SK-MEL-5 (cell line): ENCODE results near the gene PRR15L. TPM values are rescaled to one million over a fixed set of nuclear protein-coding genes. Genes with fewer than 3 reads are reported as not detected.
"Not testable (repeated sequence)": the region's sequence is repeated elsewhere in the genome, so short reads cannot be mapped to it uniquely, and the experiment has no call there.

Experiments used
- DNase-seq: peaks from one replicate; pipeline ENCODE4 v3.0.0-alpha.2; 2016; ENCODE audit warnings: low read depth, low spot score
- in situ Hi-C: cut with HindIII; loops from 2 replicates; pipeline ENCODE4 v1.10.0; 2016; ENCODE audit warnings: low sequenced_read_pairs, high pct_unique_total_duplicates, low pct_unique_long_range_greater_than_20kb
- total RNA-seq: library from RNA; depleted of rRNA; stranded (reverse); fragments of >200 nt; shearing (Covaris generic); gene quantifications from 2 replicates; pipeline ENCODE4 v1.2.3, GENCODE V29; 2014

The PRR15L gene
- total RNA-seq, 1 experiment from 2014 or later = not detected

DNA sequence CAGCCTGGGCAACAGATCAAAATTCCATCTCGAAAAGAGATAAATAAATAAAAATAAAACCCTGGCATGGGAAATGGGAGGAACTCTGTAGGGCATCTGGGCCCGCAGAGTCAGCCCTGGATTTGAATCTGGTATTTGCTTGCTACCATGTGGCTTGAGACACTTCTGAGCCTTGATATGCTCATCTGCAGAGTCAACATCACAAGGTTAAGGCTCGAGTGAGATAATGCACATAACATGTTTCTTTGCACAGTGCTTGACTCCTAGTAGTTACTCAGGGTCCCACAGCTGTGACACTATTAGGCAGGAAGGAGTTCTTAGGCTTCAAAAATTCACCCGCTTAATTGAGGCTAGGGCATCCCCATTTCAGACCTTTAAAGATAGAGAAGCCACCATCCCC, 34.5 kb upstream of the PRR15L start:
- DNase-seq = no peak
- in situ Hi-C loops = no loop called here

DNA sequence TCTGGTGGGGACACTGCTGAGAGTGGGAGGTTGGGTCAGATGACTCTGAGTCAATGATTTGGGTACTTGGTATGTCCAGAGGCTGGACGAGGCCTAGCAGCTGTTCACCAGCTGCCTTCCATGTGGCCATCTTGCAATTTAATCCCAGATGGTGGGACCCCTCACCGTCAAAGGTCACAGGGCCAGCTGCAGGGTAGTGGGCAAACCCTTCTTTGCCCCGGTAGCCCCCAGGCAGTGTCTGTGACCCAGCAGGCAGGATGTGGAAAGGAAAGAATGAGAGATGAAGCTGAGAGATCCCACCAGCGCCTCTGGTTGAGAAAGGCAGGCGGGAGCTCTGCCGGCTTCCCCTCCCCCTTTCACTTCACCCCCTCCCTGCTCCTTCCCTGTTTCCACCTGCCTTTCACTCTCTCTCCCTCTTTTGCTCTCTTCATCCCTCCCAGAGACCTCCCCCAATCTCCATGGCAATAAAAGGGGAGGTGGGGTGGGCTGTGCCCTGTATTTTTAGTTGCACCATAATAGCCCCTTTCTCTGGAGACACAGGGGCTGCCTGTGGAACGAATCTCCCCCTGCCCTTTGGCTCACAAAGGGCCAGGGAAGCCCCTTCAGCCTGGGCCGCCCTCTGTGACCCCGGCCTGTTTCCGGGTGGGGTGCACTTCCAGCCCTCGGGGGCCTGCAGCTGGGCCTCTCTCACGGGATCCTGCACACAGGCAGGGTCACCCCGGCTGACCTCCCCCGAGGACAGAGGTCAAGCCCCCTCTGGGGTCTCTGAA, 33.5 kb upstream of the PRR15L start:
- in situ Hi-C loops = no loop called here
- DNase-seq = no peak

- DNase-seq = no peak
- in situ Hi-C loops = no loop called here
Measured at GRCh38 chr17:47989700-47990099, 32.0 kb upstream of the PRR15L start.

DNA sequence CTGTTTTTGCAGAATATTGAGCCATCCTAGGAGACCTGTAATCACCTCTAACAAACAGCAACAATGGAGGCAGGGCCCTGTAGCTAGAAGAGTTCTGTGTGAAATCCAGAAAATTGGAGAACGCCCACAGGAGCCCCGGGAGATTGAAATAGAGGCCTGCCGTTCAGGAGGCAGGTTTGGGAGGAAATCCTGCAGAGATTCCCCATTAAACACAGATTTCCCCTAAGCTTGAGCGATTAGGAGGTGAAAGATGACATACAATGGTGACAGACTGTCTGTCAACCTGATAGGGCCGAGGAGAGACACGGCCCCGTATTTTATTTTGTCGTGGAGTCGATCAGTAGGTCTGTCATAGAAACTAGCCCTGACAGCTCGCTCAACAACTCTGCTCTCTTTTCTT, 31.5 kb upstream of the PRR15L start:
- in situ Hi-C loops = no loop called here
- no peak for DNase-seq

- not testable (repeated sequence) for DNase-seq
Measured at GRCh38 chr17:47988445-47988844, 30.8 kb upstream of the PRR15L start.

GRCh38 chr17:47987240-47987835, 29.7 kb upstream of the PRR15L start:
- DNase-seq = peak; percentile 35
- in situ Hi-C loops = no loop called here

More at GRCh38 chr17:47988445-47988844, 30.8 kb upstream of the PRR15L start:
- in situ Hi-C loops = not testable (repeated sequence)

GRCh38 chr17:47986520-47986919, 28.8 kb upstream of the PRR15L start:
- in situ Hi-C loops = no loop called here
- DNase-seq = no peak

- in situ Hi-C loops = no loop called here
Measured at GRCh38 chr17:47983492-47984223, 26.0 kb upstream of the PRR15L start.

GRCh38 chr17:47982645-47983390, 25.1 kb upstream of the PRR15L start:
- in situ Hi-C loops = no loop called here
- peak; percentile 28 for DNase-seq

More at GRCh38 chr17:47983492-47984223, 26.0 kb upstream of the PRR15L start:
- no peak for DNase-seq

DNA sequence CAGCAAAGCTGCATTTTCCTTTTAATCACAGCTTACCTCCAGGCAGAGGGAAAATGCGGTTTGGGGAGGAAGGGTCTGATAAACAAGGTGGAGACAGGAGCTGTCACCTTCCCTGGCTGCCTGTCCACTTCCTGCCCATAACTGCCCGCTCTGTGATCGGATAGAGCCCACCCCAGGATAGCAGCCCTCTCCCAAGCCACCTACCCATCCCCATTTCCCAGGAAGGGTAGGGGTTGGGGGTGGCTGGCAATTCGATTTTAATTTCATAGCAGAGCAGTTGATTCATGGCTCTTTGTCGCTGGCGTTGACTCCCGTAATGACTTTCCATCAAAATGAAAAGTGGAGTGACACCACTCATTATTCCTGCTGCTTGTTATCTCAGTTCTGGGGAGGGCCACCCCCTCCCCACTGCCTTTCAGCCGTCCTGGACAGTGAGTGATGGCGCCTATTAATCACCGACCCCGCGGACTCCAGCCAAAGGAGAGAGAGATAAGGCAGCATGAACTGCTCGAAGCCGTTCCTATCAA, 24.5 kb upstream of the PRR15L start:
- in situ Hi-C loops = no loop called here
- no peak for DNase-seq

DNA sequence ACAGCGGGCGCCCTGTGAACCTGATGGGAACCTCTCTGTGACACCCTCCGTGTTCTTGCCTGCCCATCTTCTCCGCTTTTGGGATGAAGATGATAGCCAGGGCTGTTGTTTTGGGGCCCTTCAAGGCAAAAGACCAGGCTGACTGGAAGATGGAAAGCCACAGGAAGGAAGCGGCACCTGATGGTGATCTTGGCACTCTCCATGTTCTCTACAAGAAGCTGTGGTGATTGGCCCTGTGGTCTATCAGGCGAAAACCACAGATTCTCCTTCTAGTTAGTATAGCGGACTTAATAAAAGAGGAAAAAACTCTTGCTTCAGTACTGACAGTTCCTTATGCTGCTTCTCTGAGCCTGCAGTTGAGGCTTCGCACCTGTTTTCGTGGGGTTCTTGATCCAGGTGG, 23.8 kb upstream of the PRR15L start:
- DNase-seq = no peak
- in situ Hi-C loops = no loop called here

GRCh38 chr17:47980541-47980940, 22.9 kb upstream of the PRR15L start:
- in situ Hi-C loops = no loop called here
- DNase-seq = no peak

DNA sequence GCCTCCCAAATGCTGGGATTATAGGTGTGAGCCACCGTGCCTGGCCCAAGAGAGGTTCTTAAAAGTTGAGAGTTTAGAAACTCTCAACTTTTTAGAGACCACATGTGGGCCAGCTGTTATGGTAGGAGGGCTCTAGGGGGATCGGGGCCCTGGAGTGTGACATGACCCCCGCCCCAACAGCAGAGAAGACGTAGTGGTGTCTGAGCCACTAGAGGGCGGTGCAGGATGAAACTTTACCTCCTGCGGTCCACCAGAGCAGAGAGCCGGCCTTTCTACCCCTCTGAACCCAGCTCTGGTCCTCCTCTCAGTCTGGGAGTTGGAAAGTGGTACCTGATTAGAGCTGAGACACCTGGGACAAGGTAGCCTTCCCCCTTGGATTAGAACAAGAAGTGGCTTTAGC, 20.6 kb upstream of the PRR15L start:
- DNase-seq = peak; percentile 77
- in situ Hi-C loops = no loop called here

GRCh38 chr17:47975823-47976205, 18.1 kb upstream of the PRR15L start:
- in situ Hi-C loops = no loop called here

DNA sequence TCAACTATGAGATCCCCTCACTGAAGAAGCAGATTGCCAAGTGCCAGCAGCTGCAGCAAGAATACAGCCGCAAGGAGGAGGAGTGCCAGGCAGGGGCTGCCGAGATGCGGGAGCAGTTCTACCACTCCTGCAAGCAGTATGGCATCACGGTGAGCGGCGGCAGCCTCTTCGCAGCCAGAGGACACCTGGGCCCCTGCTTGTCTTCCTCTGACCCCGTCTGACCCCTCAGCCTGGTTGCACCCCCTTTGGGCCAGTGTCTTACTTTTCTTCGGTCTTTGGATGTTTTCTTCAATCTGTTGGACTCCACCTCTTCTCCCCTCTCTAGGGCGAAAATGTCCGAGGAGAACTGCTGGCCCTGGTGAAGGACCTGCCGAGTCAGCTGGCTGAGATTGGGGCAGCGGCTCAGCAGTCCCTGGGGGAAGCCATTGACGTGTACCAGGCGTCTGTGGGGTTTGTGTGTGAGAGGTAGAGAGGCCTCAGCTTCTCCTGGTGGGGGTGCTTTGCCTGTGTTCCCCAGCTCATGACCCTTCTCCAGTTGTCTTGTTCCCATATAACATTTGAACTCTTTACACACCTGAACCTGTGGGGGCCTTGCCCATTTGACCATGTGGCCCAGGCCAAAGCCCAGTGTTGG, 17.6 kb upstream of the PRR15L start:
- in situ Hi-C loops = no loop called here
- no peak for DNase-seq

More at GRCh38 chr17:47975823-47976205, 18.1 kb upstream of the PRR15L start:
- DNase-seq = no peak

- in situ Hi-C loops = no loop called here
- DNase-seq = no peak
Measured at GRCh38 chr17:47973541-47973940, 15.9 kb upstream of the PRR15L start.

DNA sequence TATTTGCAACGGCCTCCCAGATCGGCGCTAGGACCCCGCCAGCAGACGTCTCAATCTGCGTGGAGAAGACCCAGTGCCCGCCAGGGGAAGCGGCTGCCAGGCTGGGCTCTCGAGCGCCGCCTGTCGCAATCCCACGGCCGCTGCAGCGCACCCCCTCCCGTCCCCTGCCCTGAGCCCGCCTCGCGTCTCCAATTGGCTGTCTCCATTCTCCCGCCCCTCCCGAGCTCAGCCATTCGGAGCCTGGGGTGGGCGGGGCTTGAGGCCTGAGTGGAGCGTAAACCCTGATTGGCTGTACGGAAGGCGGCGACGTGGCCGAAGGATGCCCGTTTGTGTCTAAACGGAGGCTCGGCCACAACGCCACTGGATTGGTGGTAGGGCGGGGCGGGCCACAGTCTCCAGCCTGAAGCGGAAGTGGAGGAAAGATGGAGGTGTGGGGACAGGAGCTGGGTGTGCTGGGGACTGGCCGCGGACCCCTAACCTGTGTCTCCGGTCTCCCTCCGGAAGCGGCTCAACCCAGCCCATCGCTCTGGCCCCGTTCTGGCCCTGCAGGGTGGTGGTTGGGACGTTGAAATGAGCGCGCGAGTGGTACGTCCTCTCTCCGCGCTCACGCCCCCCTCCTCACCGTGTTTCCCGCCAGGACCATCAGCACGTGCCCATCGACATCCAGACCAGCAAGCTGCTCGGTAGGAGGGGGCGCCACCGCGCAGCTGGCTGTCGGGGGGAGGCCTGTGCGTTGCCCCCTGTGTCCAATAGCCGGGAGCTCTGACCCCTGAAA, 13.2 kb upstream of the PRR15L start, which contains the start of gene CDK5RAP3:
CDK5RAP3 (plus strand) TSS at position 389 of the 775 bp plus-strand sequence; CDS start at position 423, 34 bp downstream.
- DNase-seq = peak; percentile 99
- in situ Hi-C loops = no loop called here
